GM10266 (cell line): ENCODE results near the gene TAB3.

Source experiments
- DNase-seq: peaks from one replicate; pipeline ENCODE4 v3.0.0; 2012; ENCODE audit errors: extremely low spot score
- CTCF ChIP-seq: IDR thresholded peaks from 2 replicates; pipeline ENCODE4 v1.5.1; 2012; ENCODE audit warnings: mild to moderate bottlenecking, low read depth; ENCODE audit not compliant: control insufficient read depth, insufficient read depth; ENCODE audit errors: missing control alignments

The TAB3 gene

GRCh38 chrX:30920271-30920670 lies 31.2 kb upstream of the TAB3 start:
- DNase-seq: no peak
- TF ChIP-seq CTCF: no peak

DNA sequence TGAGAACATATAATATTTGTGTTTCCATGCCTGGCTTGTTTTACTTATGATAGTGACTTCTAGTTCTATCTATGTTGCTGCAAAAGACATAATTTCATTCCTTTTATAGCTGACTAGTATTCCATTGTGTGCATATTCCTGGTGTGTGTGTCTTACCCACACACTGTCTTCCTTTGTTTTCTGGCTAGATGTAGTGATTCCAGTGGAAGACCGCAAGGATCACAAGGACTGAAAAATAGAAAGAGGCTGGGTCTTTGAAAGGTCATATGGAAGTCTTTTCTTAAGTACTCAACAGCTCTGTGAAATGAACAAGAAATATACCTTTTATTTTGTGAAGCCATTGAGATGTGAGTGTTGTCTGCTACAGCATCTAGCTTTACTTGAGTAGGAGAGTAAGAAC lies 29.4 kb upstream of the TAB3 start:
- TF ChIP-seq CTCF: no peak
- no peak for DNase-seq

DNA sequence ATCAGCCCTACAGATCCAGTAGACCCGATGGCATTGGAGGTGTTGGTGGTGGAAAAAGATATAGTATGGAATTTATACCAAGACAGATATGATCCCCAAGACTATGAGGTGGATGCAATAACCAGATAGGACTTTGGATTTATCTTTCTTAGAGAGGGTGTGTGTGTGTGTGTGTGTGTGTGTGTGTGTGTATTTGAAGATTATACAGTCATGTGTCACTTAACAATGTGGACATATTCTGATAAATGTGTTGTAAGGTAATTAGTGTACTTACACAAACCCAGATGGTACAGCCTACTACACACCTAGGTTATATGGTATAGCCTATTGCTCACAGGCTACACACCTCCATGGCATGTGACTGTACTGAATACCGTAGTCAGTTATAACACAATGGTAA lies 24.4 kb upstream of the TAB3 start:
- DNase-seq: no peak
- TF ChIP-seq CTCF: no peak

GRCh38 chrX:30910124-30910860 lies 21.2 kb upstream of the TAB3 start:
- no peak for DNase-seq

GRCh38 chrX:30906726-30907125 lies 17.7 kb upstream of the TAB3 start:
- no peak for TF ChIP-seq CTCF

More at GRCh38 chrX:30910124-30910860, 21.2 kb upstream of the TAB3 start:
- no peak for TF ChIP-seq CTCF

DNA sequence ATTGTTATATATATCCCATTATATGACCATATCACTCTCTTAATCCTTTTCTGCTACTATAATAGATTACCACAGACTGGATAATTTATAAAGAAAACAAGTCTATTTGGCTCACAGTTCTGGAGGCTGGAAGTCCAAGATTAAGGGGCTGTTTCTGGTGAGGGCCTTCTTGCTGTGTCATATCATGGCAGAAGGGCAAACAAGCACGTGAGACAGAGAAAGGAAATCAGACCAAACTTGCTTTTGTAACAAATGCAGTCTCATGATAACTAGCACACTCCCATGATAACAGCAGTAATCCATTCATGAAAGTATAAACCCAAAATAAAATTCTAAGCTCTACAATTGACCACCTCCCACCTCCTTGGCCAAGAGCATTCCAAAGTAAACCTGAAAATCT lies 16.3 kb upstream of the TAB3 start:
- no peak for TF ChIP-seq CTCF

More at GRCh38 chrX:30906726-30907125, 17.7 kb upstream of the TAB3 start:
- DNase-seq: no peak

GRCh38 chrX:30904632-30905031 lies 15.6 kb upstream of the TAB3 start:
- TF ChIP-seq CTCF: no peak
- DNase-seq: no peak

More for the DNA sequence above, 16.3 kb upstream of the TAB3 start:
- no peak for DNase-seq
